Measurements from ENCODE around the gene PEX5.
"Not testable (repeated sequence)": the region's sequence is repeated elsewhere in the genome, so short reads cannot be mapped to it uniquely, and the experiment has no call there.

DNA sequence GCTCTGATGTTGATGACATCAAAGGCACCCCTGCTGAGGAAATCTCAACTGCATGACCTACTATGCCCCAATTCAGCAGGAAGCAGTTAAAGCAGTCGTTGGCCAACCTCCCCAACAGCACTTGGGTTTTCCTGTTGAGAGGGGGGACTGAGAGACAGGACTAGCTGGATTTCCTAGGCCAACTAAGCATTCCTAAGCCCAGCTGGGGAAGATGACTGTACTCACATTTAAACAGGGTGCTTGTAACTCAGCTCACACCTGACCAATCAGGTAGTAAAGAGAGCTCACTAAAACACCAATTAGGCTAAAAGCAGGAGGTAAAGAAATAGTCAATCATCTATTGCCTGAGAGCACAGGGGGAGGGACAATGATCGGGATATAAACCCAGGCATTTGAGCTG, 3.4 kb upstream of the PEX5 start:
- TF ChIP-seq CTCF (conservative IDR thresholded peaks at IDR 0.05; ENCODE audit: low read length); EZH2phosphoT487 (IDR thresholded peaks at IDR 0.05; ENCODE audit: borderline replicate concordance): not testable (repeated sequence)

All from Loucy (cell line).